Ascending aorta (tissue), 2 donors: ENCODE data around the gene ARL16. TPM values are rescaled to one million over a fixed set of nuclear protein-coding genes. Genes with fewer than 3 reads are reported as not detected.

Experiments used
- DNase-seq, 2 donors: peaks; one replicate each; pipeline ENCODE4 v3.0.0-alpha.2; 2019; ENCODE audit warnings: low spot score in 2 of 2
- H3K27ac ChIP-seq, 2 donors: fragments of 200-600 bp; sonication (generic); one replicate each; pipeline ENCODE4 v1.5.1; 2016 to 2017; ENCODE audit warnings: mild to moderate bottlenecking in 1 of 2
- H3K27me3 ChIP-seq: fragments of 200-600 bp; sonication (generic); one replicate; pipeline ENCODE4 v1.5.1; 2017
- H3K36me3 ChIP-seq, 2 donors: fragments of 200-600 bp; sonication (generic); one replicate each; pipeline ENCODE4 v1.5.1; 2016
- H3K4me1 ChIP-seq, 2 donors: fragments of 200-600 bp; sonication (generic); one replicate each; pipeline ENCODE4 v1.5.1; 2016 to 2017; ENCODE audit warnings: mild to moderate bottlenecking in 1 of 2
- H3K4me3 ChIP-seq, 2 donors: fragments of 200-600 bp; sonication (generic); one replicate each; pipeline ENCODE4 v1.5.1; 2016 to 2017; ENCODE audit warnings: mild to moderate bottlenecking in 1 of 2
- H3K9me3 ChIP-seq, 2 donors: fragments of 200-600 bp; sonication (generic); one replicate each; pipeline ENCODE4 v1.5.1; 2016
- CTCF ChIP-seq, 3 experiments: fragments of 200-600 bp in 2 of 3; fragments of 450-650 bp in 1 of 3; sonication (generic) in 2 of 3; IDR thresholded peaks; one replicate each; pipeline ENCODE4 v1.5.1; 2016 to 2019; ENCODE audit warnings: antibody characterized with exemption in 3 of 3, mild to moderate bottlenecking in 1 of 3, moderate library complexity in 1 of 3
- intact Hi-C: fragments of 100-400 bp; cut with DNase I; formaldehyde crosslinking; loops from one replicate; pipeline ENCODE4 v1.15.1; 2023
- total RNA-seq: library from RNA; depleted of rRNA; stranded (reverse); fragments of >200 nt; gene quantifications from one replicate; pipeline ENCODE4 v1.1.0, GENCODE V29; 2016

Gene ARL16
- total RNA-seq, 1 donor from 2014 or later: 21.0 TPM

- Histone ChIP-seq H3K4me1 (no peaks in the 10 kb centered on the region), H3K27ac (no peak overlapping the region), H3K4me3 (no peak overlapping the region), H3K27me3 (no peaks in the 10 kb centered on the region), H3K9me3 (no peaks in the 10 kb centered on the region), H3K36me3 (peaks cover 90 to 100% of the 10 kb centered on the region in 2 donors)
- DNase-seq: no peak
- intact Hi-C loops: no loop called here
- TF ChIP-seq CTCF (IDR thresholded peaks at IDR 0.05): no peak
These were observed 10.1 kb upstream of the ARL16 start for GRCh38 chr17:81693509-81694210.

- H3K36me3 ChIP-seq: peaks cover 99 to 100% of the 10 kb centered on the region in 2 donors
- H3K27me3 ChIP-seq: no peaks in the 10 kb centered on the region
- intact Hi-C loops: no loop called here
- no peak overlapping the region for H3K27ac ChIP-seq
- H3K9me3 ChIP-seq: no peaks in the 10 kb centered on the region
- H3K4me1 ChIP-seq: no peaks in the 10 kb centered on the region
- no peak overlapping the region for H3K4me3 ChIP-seq
- DNase-seq: no peak
- no peak for TF ChIP-seq CTCF (IDR thresholded peaks at IDR 0.05)
These were observed 8.0 kb upstream of the ARL16 start for GRCh38 chr17:81691608-81692007.

GRCh38 chr17:81691196-81691595 lies 7.6 kb upstream of the ARL16 start:
- Histone ChIP-seq H3K36me3 (peaks cover 99 to 100% of the 10 kb centered on the region in 2 donors), H3K4me3 (no peak overlapping the region), H3K4me1 (no peaks in the 10 kb centered on the region), H3K27me3 (no peaks in the 10 kb centered on the region), H3K27ac (no peak overlapping the region), H3K9me3 (no peaks in the 10 kb centered on the region)
- no peak for TF ChIP-seq CTCF (IDR thresholded peaks at IDR 0.05)
- DNase-seq: no peak
- intact Hi-C loops: no loop called here

- H3K27me3 ChIP-seq: no peaks in the 10 kb centered on the region
- H3K27ac ChIP-seq: no peak overlapping the region
- intact Hi-C loops: no loop called here
- TF ChIP-seq CTCF (IDR thresholded peaks at IDR 0.05): no peak
- H3K4me3 ChIP-seq: no peak overlapping the region
- peaks cover 1 to 2% of the 10 kb centered on the region in 2 donors for H3K4me1 ChIP-seq
- no peaks in the 10 kb centered on the region for H3K9me3 ChIP-seq
- no peak for DNase-seq
- peaks cover 96 to 98% of the 10 kb centered on the region in 2 donors for H3K36me3 ChIP-seq
These were observed 7.0 kb upstream of the ARL16 start for GRCh38 chr17:81690549-81690948.

GRCh38 chr17:81690066-81690465 lies 6.5 kb upstream of the ARL16 start:
- intact Hi-C loops: no loop called here
- H3K4me1 ChIP-seq: peaks cover 6 to 7% of the 10 kb centered on the region in 2 donors
- TF ChIP-seq CTCF (IDR thresholded peaks at IDR 0.05): no peak
- peaks cover 91 to 93% of the 10 kb centered on the region in 2 donors for H3K36me3 ChIP-seq
- H3K27me3 ChIP-seq: no peaks in the 10 kb centered on the region
- H3K27ac ChIP-seq: no peak overlapping the region
- H3K4me3 ChIP-seq: no peak overlapping the region
- no peak for DNase-seq
- H3K9me3 ChIP-seq: no peaks in the 10 kb centered on the region
